ENCODE results near the gene ABLIM1. TPM values are rescaled to one million over a fixed set of nuclear protein-coding genes. Genes with fewer than 3 reads are reported as not detected.

Gene ABLIM1
- total and polyA plus RNA-seq, 10 of the 15 experiments (the other 5 are each of a cell fraction or from before 2014, with no cell fraction given) = 14.2 to 50.5 (median 28.1) TPM

GRCh38 chr10:114458955-114459354, 199.1 kb downstream of the ABLIM1 start:
- H2AFZ ChIP-seq (ENCODE audit: control insufficient read depth, low read depth, low read length) = no peak overlapping the region
- no peak overlapping the region for H3K4me2 ChIP-seq (ENCODE audit: control insufficient read depth, insufficient read depth)
- POLR2A ChIA-PET = interaction anchor here (1.0 kb wide), 1 partner anchor 155 kb away, joined by 3 read pairs; no protein-coding TSS in a partner anchor
- RAD21 ChIA-PET (ENCODE audit: unreplicated experiment) = interaction anchor here (0.9 to 2.1 kb wide), 10 partner anchors 12 to 671 kb away, joined by 3 to 40 read pairs (median 3); partner anchors contain the start of gene CCDC186
- FAIRE-seq (peak; percentile 13), ATAC-seq (peak; percentile 95), DNase-seq (ENCODE audit: low read depth, low spot score) (no peak)
- no TSS peak for BruUV-seq (replicated peaks)
- no peaks in the 10 kb centered on the region for H4K20me1 ChIP-seq (ENCODE audit: control insufficient read depth, insufficient read depth)
- no peaks in the 10 kb centered on the region for H3K9me3 ChIP-seq (replicated peaks; ENCODE audit: control insufficient read depth, insufficient read depth, low read length)
- 100% methylated on average over 3 of the region's 3 CpGs for WGBS (ENCODE audit: insufficient coverage, insufficient replicate concordance, low lambda C conversion rate, missing lambda C conversion rate)
- SMC1A ChIA-PET (ENCODE audit: uncharacterized antibody, unreplicated experiment) = interaction anchor here (0.7 to 2.3 kb wide), 8 partner anchors 13 to 169 kb away, joined by 3 to 30 read pairs (median 4); no protein-coding TSS in a partner anchor
- no peak overlapping the region for H3K9ac ChIP-seq (ENCODE audit: control insufficient read depth, insufficient read depth, low read length)
- intact Hi-C loops (cut with micrococcal nuclease; ENCODE audit: unreplicated experiment) (loop anchor here (1.0 kb wide), 1 partner anchor 155 kb away; no protein-coding TSS in a partner anchor), in situ Hi-C loops (cut with MboI) (no loop called here)
- H3K79me2 ChIP-seq (ENCODE audit: control insufficient read depth, insufficient read depth, low read length) = no peaks in the 10 kb centered on the region
- H3K27me3 ChIP-seq (replicated peaks in 1 of 2; ENCODE audit: control insufficient read depth in 2 of 2, insufficient read depth in 2 of 2, low read length in 1 of 2) = no peaks in the 10 kb centered on the region
- no peaks in the 10 kb centered on the region for H3K4me1 ChIP-seq (ENCODE audit: control insufficient read depth, insufficient read depth, low read length)
- CTCF ChIA-PET = interaction anchor here (0.6 to 3.0 kb wide), 10 partner anchors 10 to 660 kb away, joined by 3 to 45 read pairs (median 4); no protein-coding TSS in a partner anchor
- no peaks in the 10 kb centered on the region; a peak in 1 of 4 replicates for H3K36me3 ChIP-seq (ENCODE audit: control insufficient read depth in 2 of 2, insufficient read depth in 2 of 2, low read length in 1 of 2)
- no peak overlapping the region for H3K4me3 ChIP-seq
- no peak overlapping the region for H3K27ac ChIP-seq (ENCODE audit: control insufficient read depth, insufficient read depth)
- TF ChIP-seq ZNF217 (IDR thresholded peaks at IDR 0.05) = no peak
- TF ChIP-seq ZNF274 (IDR thresholded peaks at IDR 0.05; ENCODE audit: insufficient read depth, insufficient read length) = no peak
- TF ChIP-seq E4F1 (IDR thresholded peaks at IDR 0.05; ENCODE audit: borderline replicate concordance, partially characterized antibody) = no peak
- TF ChIP-seq PKNOX1 (IDR thresholded peaks at IDR 0.05) = no peak
- TF ChIP-seq HDAC6 (IDR thresholded peaks at IDR 0.05; ENCODE audit: unreplicated experiment) = no peak
- TF ChIP-seq RELB (IDR thresholded peaks at IDR 0.05; ENCODE audit: low read depth) = no peak
- TF ChIP-seq ZNF207 (IDR thresholded peaks at IDR 0.05; ENCODE audit: borderline replicate concordance) = no peak
- TF ChIP-seq SMAD1 (IDR thresholded peaks at IDR 0.05; ENCODE audit: low read depth, partially characterized antibody) = no peak
- TF ChIP-seq NR2F1 (conservative IDR thresholded peaks at IDR 0.05) = no peak
- no peak for TF ChIP-seq CBFB (IDR thresholded peaks at IDR 0.05; ENCODE audit: low read depth)
- TF ChIP-seq SMAD5 (IDR thresholded peaks at IDR 0.05; ENCODE audit: low read depth) = no peak
- TF ChIP-seq SREBF2 (IDR thresholded peaks at IDR 0.05; ENCODE audit: low read length) = no peak
- TF ChIP-seq STAT1 (conservative IDR thresholded peaks at IDR 0.05) = no peak
- no peak for TF ChIP-seq NKRF (conservative IDR thresholded peaks at IDR 0.05)
- no peak for TF ChIP-seq FOXM1 (IDR thresholded peaks at IDR 0.05; ENCODE audit: low read depth, low read length)
- TF ChIP-seq HCFC1 (IDR thresholded peaks at IDR 0.05; ENCODE audit: low read length) = no peak
- no peak for TF ChIP-seq IRF3 (IDR thresholded peaks at IDR 0.05)
- peak; percentile 45; the same call in 1 of the 2 replicates for TF ChIP-seq RAD51 (IDR thresholded peaks at IDR 0.05)
